ENCODE data around the gene NOTCH2.

- TF ChIP-seq, protein P1, sequence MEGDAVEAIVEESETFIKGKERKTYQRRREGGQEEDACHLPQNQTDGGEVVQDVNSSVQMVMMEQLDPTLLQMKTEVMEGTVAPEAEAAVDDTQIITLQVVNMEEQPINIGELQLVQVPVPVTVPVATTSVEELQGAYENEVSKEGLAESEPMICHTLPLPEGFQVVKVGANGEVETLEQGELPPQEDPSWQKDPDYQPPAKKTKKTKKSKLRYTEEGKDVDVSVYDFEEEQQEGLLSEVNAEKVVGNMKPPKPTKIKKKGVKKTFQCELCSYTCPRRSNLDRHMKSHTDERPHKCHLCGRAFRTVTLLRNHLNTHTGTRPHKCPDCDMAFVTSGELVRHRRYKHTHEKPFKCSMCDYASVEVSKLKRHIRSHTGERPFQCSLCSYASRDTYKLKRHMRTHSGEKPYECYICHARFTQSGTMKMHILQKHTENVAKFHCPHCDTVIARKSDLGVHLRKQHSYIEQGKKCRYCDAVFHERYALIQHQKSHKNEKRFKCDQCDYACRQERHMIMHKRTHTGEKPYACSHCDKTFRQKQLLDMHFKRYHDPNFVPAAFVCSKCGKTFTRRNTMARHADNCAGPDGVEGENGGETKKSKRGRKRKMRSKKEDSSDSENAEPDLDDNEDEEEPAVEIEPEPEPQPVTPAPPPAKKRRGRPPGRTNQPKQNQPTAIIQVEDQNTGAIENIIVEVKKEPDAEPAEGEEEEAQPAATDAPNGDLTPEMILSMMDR (IDR thresholded peaks at IDR 0.05) = no peak
- no peak for TF ChIP-seq EZH2 (IDR thresholded peaks at IDR 0.05; ENCODE audit: borderline replicate concordance, insufficient read depth, low read depth, low read length, poor library complexity, severe bottlenecking)
Observed at GRCh38 chr1:119893238-119893791, 176.1 kb downstream of the NOTCH2 start.
